Endodermal cell (in vitro differentiated cells): ENCODE data around the gene FBXW12. TPM values are rescaled to one million over a fixed set of nuclear protein-coding genes. Genes with fewer than 3 reads are reported as not detected.
A peak's percentile ranks its signal among the peaks of the same experiment; 100 is the strongest.

Experiments
- DNase-seq: peaks from one replicate; pipeline ENCODE4 v3.0.0-alpha.2; 2017
- H3K27ac ChIP-seq: 2 replicates; pipeline ENCODE4 v1.5.1; 2013; ENCODE audit warnings: mild to moderate bottlenecking, low read depth, low read length, moderate library complexity
- H3K27me3 ChIP-seq: 2 replicates; pipeline ENCODE4 v1.6.1; 2013; ENCODE audit warnings: mild to moderate bottlenecking, low read length, moderate library complexity; ENCODE audit not compliant: insufficient read depth, control insufficient read depth, poor library complexity, severe bottlenecking
- H3K36me3 ChIP-seq: 2 replicates; pipeline ENCODE4 v1.7.0; 2013; ENCODE audit warnings: mild to moderate bottlenecking, low read length, moderate library complexity; ENCODE audit not compliant: control insufficient read depth, insufficient read depth
- H3K4me1 ChIP-seq: one replicate; pipeline ENCODE4 v1.7.0; 2013; ENCODE audit warnings: low read length; ENCODE audit not compliant: control insufficient read depth, insufficient read depth
- H3K4me3 ChIP-seq: 2 replicates; pipeline ENCODE4 v1.5.1; 2013; ENCODE audit warnings: mild to moderate bottlenecking, low read length, moderate library complexity
- H3K9ac ChIP-seq: 2 replicates; pipeline ENCODE4 v1.6.1; 2013; ENCODE audit warnings: mild to moderate bottlenecking, low read length, moderate library complexity; ENCODE audit not compliant: poor library complexity, severe bottlenecking; ENCODE audit errors: extremely low read depth
- H3K9me3 ChIP-seq: 2 replicates; pipeline ENCODE4 v1.6.1; 2013; ENCODE audit warnings: mild to moderate bottlenecking, low read length, moderate library complexity; ENCODE audit not compliant: control insufficient read depth
- H3K27ac Mint-ChIP-seq: 2 replicates; pipeline ENCODE4 v1.8.0; 2020; ENCODE audit warnings: mixed read lengths
- H3K27me3 Mint-ChIP-seq: 2 replicates; pipeline ENCODE4 v1.8.0; 2021; ENCODE audit warnings: mild to moderate bottlenecking, mixed read lengths; ENCODE audit not compliant: insufficient read depth
- H3K36me3 Mint-ChIP-seq: 2 replicates; pipeline ENCODE4 v1.8.0; 2020; ENCODE audit warnings: low read depth, mixed read lengths
- H3K4me1 Mint-ChIP-seq: 2 replicates; pipeline ENCODE4 v1.8.0; 2020; ENCODE audit warnings: mixed read lengths
- H3K4me3 Mint-ChIP-seq: 2 replicates; pipeline ENCODE4 v1.8.0; 2020; ENCODE audit warnings: mild to moderate bottlenecking, moderate library complexity, mixed read lengths
- H3K9me3 Mint-ChIP-seq: 2 replicates; pipeline ENCODE4 v1.8.0; 2020; ENCODE audit warnings: mild to moderate bottlenecking, mixed read lengths
- CTCF ChIP-seq: fragments of 200-600 bp; sonication (generic); conservative IDR thresholded peaks from 2 replicates; pipeline ENCODE4 v1.5.0; 2021; ENCODE audit warnings: antibody characterized with exemption, mild to moderate bottlenecking
- WGBS, 2 experiments: methylation state at CpG; one replicate each; pipeline versions ENCODE4 v1.1.5 to v1.1.7; 2013; ENCODE audit warnings: missing lambda C conversion rate in 2 of 2, mixed read lengths in 1 of 2; ENCODE audit not compliant: insufficient coverage in 1 of 2, insufficient read length in 1 of 2; 5-methylcytosine and 5-hydroxymethylcytosine counted together
- total RNA-seq, 2 donors: library from RNA; stranded (reverse); fragmentation: NEBNext Ultra II Directional in 1 of 2; extraction: Animal tissue kit (Norgen Biotek cat#: 25700) in 1 of 2; gene quantifications; 2 replicates in 1 of 2; 3 replicates in 1 of 2; pipeline ENCODE4 v1.2.1, GENCODE V29; 2021

FBXW12 gene
- total RNA-seq, 2 donors from 2014 or later: 0.13 to 1.4 TPM

GRCh38 chr3:48433472-48434118, 61.6 kb downstream of the FBXW12 start:
- no peaks in the 10 kb centered on the region for H3K27me3 Mint-ChIP-seq
- Histone ChIP-seq H3K4me1 (peaks cover 6% of the 10 kb centered on the region), H3K4me3 (no peak overlapping the region), H3K27ac (peak overlapping the region; percentile 24), H3K27me3 (no peaks in the 10 kb centered on the region), H3K9ac (no peak overlapping the region), H3K9me3 (no peaks in the 10 kb centered on the region), H3K36me3 (peaks cover 34% of the 10 kb centered on the region)
- peaks cover 30% of the 10 kb centered on the region for H3K36me3 Mint-ChIP-seq
- H3K4me1 Mint-ChIP-seq: peaks cover 12% of the 10 kb centered on the region
- TF ChIP-seq CTCF: no peak
- DNase-seq: no peak
- 92 to 94% methylated on average over 6 to 12 of the region's 12 CpGs for WGBS, 2 experiments
- H3K4me3 Mint-ChIP-seq: no peak overlapping the region
- peak overlapping the region; percentile 82 for H3K27ac Mint-ChIP-seq
- H3K9me3 Mint-ChIP-seq: no peaks in the 10 kb centered on the region

GRCh38 chr3:48434591-48435222, 62.7 kb downstream of the FBXW12 start:
- no peaks in the 10 kb centered on the region for H3K9me3 ChIP-seq
- no peak overlapping the region for H3K9ac ChIP-seq
- H3K4me3 Mint-ChIP-seq: no peak overlapping the region
- peaks cover 6% of the 10 kb centered on the region for H3K4me1 ChIP-seq
- no peak overlapping the region for H3K27ac ChIP-seq
- no peak for DNase-seq
- H3K27ac Mint-ChIP-seq: no peak overlapping the region
- WGBS, 2 experiments: 92 to 93% methylated on average over 10 to 15 of the region's 15 CpGs
- H3K36me3 ChIP-seq: peaks cover 34% of the 10 kb centered on the region
- peaks cover 12% of the 10 kb centered on the region for H3K4me1 Mint-ChIP-seq
- H3K36me3 Mint-ChIP-seq: peaks cover 30% of the 10 kb centered on the region
- no peak overlapping the region for H3K4me3 ChIP-seq
- no peaks in the 10 kb centered on the region for H3K27me3 ChIP-seq
- H3K9me3 Mint-ChIP-seq: no peaks in the 10 kb centered on the region
- H3K27me3 Mint-ChIP-seq: no peaks in the 10 kb centered on the region
- TF ChIP-seq CTCF: no peak

- Histone ChIP-seq H3K36me3 (peaks cover 34% of the 10 kb centered on the region), H3K9ac (no peak overlapping the region), H3K27me3 (no peaks in the 10 kb centered on the region), H3K27ac (no peak overlapping the region), H3K9me3 (no peaks in the 10 kb centered on the region), H3K4me1 (peaks cover 4% of the 10 kb centered on the region), H3K4me3 (no peak overlapping the region)
- Mint-ChIP-seq H3K27me3 (no peaks in the 10 kb centered on the region), H3K9me3 (no peaks in the 10 kb centered on the region), H3K27ac (no peak overlapping the region), H3K36me3 (peaks cover 30% of the 10 kb centered on the region), H3K4me3 (no peak overlapping the region), H3K4me1 (peaks cover 12% of the 10 kb centered on the region)
- 90 to 93% methylated on average over 3 to 4 of the region's 4 CpGs for WGBS, 2 experiments
- no peak for DNase-seq
- no peak for TF ChIP-seq CTCF
Measured at GRCh38 chr3:48435223-48435595, 63.2 kb downstream of the FBXW12 start.
